MCF 10A (cell line): Measurements from ENCODE around the gene CABLES1. TPM values are rescaled to one million over a fixed set of nuclear protein-coding genes. Genes with fewer than 3 reads are reported as not detected.

Source experiments
- BruUV-seq: library from RNA; stranded (reverse); fragments of 400-500 nt; replicated peaks from 2 replicates; lab custom pipeline; 2021; lab: Mats Ljungman, UMichigan
- CTCF ChIA-PET: fragments of 300-600 bp; sonication (Branson Sonifier 250); formaldehyde crosslinking; extraction: SDS; loops from one replicate; lab custom pipeline; 2021; ENCODE audit warnings: antibody characterized with exemption, inconsistent platforms; lab: Yijun Ruan, JAX
- POLR2A ChIA-PET: fragments of 300-600, 350-650 bp; sonication (Branson Sonifier 250); formaldehyde crosslinking; extraction: SDS; loops from one replicate; lab custom pipeline; 2020; ENCODE audit warnings: antibody characterized with exemption, inconsistent platforms; lab: Yijun Ruan, JAX
- DNase-seq: peaks from one replicate; pipeline ENCODE4 v3.0.0-alpha.2; 2018; ENCODE audit not compliant: unreplicated experiment
- H3K27ac Mint-ChIP-seq: one replicate; pipeline ENCODE4 v1.8.0; 2022; ENCODE audit warnings: mild to moderate bottlenecking, low read depth, mixed read lengths; ENCODE audit not compliant: unreplicated experiment
- H3K27me3 Mint-ChIP-seq: one replicate; pipeline ENCODE4 v1.8.0; 2022; ENCODE audit warnings: mixed read lengths; ENCODE audit not compliant: insufficient read depth, unreplicated experiment
- H3K36me3 Mint-ChIP-seq: one replicate; pipeline ENCODE4 v1.8.0; 2022; ENCODE audit warnings: mild to moderate bottlenecking, moderate library complexity, mixed read lengths; ENCODE audit not compliant: insufficient read depth, unreplicated experiment
- H3K4me1 Mint-ChIP-seq: one replicate; pipeline ENCODE4 v1.8.0; 2022; ENCODE audit warnings: mixed read lengths; ENCODE audit not compliant: insufficient read depth, unreplicated experiment
- H3K4me3 Mint-ChIP-seq: one replicate; pipeline ENCODE4 v1.8.0; 2022; ENCODE audit warnings: mild to moderate bottlenecking, moderate library complexity, mixed read lengths; ENCODE audit not compliant: unreplicated experiment
- H3K9me3 Mint-ChIP-seq: one replicate; pipeline ENCODE4 v1.8.0; 2022; ENCODE audit warnings: mixed read lengths; ENCODE audit not compliant: unreplicated experiment
- intact Hi-C: fragments of 100-400 bp; cut with micrococcal nuclease; formaldehyde crosslinking; loops from 2 replicates; pipeline ENCODE4 v1.14.1; 2022
- total RNA-seq: library from RNA; stranded (reverse); gene quantifications from 2 replicates; pipeline ENCODE4 v1.2.3, GENCODE V29; 2022
- TF ChIP-seq, protein P1 (sequence below): fragments of 200-600 bp; IDR thresholded peaks from one replicate; pipeline ENCODE4 v1.8.0; 2022; ENCODE audit warnings: antibody characterized with exemption, mild to moderate bottlenecking; ENCODE audit not compliant: unreplicated experiment

Gene CABLES1
- total RNA-seq, 1 experiment from 2014 or later, result 3.2 TPM

DNA sequence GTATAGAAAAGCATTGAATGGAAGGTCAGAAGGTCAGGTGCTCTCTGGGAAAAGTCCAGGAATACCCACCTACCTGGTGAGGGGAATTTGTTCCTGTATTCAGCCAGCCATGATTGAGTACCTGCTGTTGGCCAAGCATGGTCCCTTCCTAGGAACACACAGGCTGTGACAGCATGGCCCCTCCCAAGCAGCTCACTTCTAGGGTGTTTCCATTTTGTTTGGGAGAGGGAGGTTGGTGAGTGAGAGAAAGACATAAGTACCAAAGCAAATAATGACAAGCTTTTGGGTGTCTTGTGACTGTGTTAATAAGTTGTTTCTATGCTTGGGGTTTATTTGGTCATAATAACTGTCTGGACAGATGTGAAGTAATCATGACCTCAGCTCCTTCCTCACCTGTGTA, 46.3 kb downstream of the CABLES1 start:
- no peak overlapping the region for H3K27ac Mint-ChIP-seq
- no peaks in the 10 kb centered on the region for H3K4me1 Mint-ChIP-seq
- H3K36me3 Mint-ChIP-seq, result no peaks in the 10 kb centered on the region
- H3K27me3 Mint-ChIP-seq, result no peaks in the 10 kb centered on the region
- TF ChIP-seq, protein P1, sequence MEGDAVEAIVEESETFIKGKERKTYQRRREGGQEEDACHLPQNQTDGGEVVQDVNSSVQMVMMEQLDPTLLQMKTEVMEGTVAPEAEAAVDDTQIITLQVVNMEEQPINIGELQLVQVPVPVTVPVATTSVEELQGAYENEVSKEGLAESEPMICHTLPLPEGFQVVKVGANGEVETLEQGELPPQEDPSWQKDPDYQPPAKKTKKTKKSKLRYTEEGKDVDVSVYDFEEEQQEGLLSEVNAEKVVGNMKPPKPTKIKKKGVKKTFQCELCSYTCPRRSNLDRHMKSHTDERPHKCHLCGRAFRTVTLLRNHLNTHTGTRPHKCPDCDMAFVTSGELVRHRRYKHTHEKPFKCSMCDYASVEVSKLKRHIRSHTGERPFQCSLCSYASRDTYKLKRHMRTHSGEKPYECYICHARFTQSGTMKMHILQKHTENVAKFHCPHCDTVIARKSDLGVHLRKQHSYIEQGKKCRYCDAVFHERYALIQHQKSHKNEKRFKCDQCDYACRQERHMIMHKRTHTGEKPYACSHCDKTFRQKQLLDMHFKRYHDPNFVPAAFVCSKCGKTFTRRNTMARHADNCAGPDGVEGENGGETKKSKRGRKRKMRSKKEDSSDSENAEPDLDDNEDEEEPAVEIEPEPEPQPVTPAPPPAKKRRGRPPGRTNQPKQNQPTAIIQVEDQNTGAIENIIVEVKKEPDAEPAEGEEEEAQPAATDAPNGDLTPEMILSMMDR, result no peak
- no peak for DNase-seq
- intact Hi-C loops, result no loop called here
- POLR2A ChIA-PET, result no interaction called here
- CTCF ChIA-PET, result interaction anchor here (0.8 kb wide), 1 partner anchor 383 kb away, joined by 3 read pairs; no protein-coding TSS in a partner anchor
- H3K4me3 Mint-ChIP-seq, result no peak overlapping the region
- no TSS peak for BruUV-seq
- no peaks in the 10 kb centered on the region for H3K9me3 Mint-ChIP-seq

DNA sequence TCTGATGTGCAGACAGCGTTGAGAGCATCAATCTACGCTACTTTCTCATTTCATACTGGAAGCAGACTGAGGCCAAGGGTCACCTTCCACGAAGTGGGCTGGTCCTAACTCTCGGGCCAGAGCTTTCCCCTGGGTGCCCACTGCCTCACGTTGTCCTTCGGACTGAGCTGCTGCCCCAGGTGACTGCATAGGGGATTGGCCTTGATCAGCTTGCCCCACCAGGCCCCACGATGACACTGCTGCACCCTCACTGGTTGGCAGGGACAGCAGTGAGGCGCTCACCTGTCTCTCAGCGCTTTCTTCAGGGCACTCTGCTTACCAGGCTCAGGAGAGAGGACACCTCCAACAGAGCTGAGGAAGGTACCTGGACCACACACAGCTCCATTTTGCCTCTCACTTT, 47.3 kb downstream of the CABLES1 start:
- DNase-seq, result no peak
- Mint-ChIP-seq H3K4me1 (no peaks in the 10 kb centered on the region), H3K4me3 (no peak overlapping the region), H3K36me3 (no peaks in the 10 kb centered on the region), H3K27ac (no peak overlapping the region), H3K27me3 (no peaks in the 10 kb centered on the region), H3K9me3 (no peaks in the 10 kb centered on the region)
- TF ChIP-seq, protein P1, result no peak
- intact Hi-C loops, result no loop called here
- ChIA-PET CTCF (no interaction called here), POLR2A (no interaction called here)
- no TSS peak for BruUV-seq

GRCh38 chr18:23183411-23184150, 48.3 kb downstream of the CABLES1 start:
- intact Hi-C loops, result no loop called here
- Mint-ChIP-seq H3K9me3 (no peaks in the 10 kb centered on the region), H3K27me3 (no peaks in the 10 kb centered on the region), H3K27ac (no peak overlapping the region), H3K36me3 (no peaks in the 10 kb centered on the region), H3K4me3 (no peak overlapping the region), H3K4me1 (no peaks in the 10 kb centered on the region)
- ChIA-PET POLR2A (no interaction called here), CTCF (no interaction called here)
- no peak for DNase-seq
- BruUV-seq, result no TSS peak
- TF ChIP-seq, protein P1, result no peak

DNA sequence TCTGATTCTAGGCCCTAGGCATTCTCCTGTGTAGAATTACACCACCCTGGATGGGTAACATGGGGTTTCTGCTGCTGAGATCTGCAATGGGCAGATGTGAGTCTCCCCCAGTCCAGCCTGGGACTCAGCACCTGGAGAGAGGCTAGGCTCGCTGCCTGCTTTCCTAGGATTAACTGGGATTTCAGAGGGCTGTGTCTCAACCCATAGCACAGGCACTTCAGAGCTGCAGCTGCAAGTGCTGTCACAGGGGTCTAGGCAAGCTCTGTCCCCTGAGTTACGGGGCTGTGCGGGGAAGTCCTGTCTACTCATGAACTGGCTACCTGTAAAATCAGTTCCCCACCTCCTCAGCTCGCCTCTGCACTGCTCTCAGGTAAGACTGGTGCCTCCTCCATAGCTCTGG, 51.5 kb downstream of the CABLES1 start:
- no peaks in the 10 kb centered on the region for H3K4me1 Mint-ChIP-seq
- no TSS peak for BruUV-seq
- no peak overlapping the region for H3K27ac Mint-ChIP-seq
- no peaks in the 10 kb centered on the region for H3K9me3 Mint-ChIP-seq
- ChIA-PET POLR2A (no interaction called here), CTCF (interaction anchor here (0.7 kb wide), 1 partner anchor 24 kb away, joined by 3 read pairs; no protein-coding TSS in a partner anchor)
- H3K4me3 Mint-ChIP-seq, result no peak overlapping the region
- DNase-seq, result no peak
- TF ChIP-seq, protein P1, result no peak
- intact Hi-C loops, result no loop called here
- no peaks in the 10 kb centered on the region for H3K36me3 Mint-ChIP-seq
- H3K27me3 Mint-ChIP-seq, result no peaks in the 10 kb centered on the region
